Activated CD4-positive, alpha-beta T cell treated with anti-CD3 and anti-CD28 coated beads for 4 hours (primary cell): ENCODE data around the gene P2RX7.
A peak's percentile ranks its signal among the peaks of the same experiment; 100 is the strongest.

Source experiments
- DNase-seq, 2 donors: peaks; one replicate each; pipeline ENCODE4 v3.0.0-alpha.2; 2020

Gene P2RX7

DNA sequence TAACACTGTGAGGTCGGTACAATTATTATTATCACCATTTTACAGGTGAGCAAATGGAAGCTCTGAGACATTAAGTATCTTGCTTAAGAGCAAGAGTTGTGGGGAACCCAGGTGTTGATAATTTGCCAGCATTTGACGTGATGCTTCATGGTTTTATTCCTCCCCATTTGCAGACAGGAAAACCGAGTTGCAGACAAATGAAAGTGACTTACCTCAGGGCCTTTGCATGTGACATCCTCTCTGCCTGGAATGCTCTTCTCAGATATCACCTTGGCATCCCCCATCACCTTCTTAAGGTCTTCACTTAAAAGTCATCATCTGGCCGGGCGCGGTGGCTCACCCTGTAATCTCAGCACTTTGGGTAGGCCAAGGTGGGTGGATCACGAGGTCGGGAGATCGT, 21.0 kb upstream of the P2RX7 start:
- no peak for DNase-seq

DNA sequence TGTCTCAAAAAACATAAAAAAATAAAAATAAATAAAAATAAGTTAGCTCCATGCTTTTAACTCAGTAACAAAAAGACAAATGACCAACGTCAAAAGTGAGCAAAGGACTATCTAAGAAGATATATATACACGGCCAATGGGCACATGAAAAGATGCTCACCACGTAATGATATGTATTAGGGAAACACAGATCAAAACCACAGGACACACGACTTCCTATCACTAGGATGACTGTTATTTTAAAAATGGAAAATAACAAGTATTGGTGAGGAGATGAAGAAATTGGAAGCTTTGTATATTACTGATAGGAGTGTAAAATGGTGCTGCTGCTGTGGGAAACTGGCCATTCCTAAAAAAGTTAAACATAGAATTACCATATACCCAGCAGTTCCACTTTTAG, 20.2 kb upstream of the P2RX7 start:
- DNase-seq: no peak

DNA sequence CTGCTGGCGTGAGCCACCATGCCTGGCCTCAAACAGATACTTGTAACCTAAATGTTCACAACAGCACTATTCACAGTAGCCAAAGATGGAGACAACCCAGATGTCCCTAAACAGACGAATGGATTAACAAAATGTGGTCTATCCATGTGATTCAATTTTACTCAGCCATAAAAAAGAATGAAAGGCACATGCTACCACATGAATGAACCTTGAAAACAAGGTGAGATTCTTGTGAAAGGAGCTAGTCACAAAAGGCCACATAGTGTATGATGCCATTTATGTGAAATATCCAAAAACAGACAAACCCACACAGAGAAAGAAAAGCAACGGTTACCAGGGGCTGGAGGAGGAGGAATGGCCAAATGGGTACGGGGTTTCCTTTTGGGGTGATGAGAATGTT, 19.6 kb upstream of the P2RX7 start:
- DNase-seq: no peak

DNA sequence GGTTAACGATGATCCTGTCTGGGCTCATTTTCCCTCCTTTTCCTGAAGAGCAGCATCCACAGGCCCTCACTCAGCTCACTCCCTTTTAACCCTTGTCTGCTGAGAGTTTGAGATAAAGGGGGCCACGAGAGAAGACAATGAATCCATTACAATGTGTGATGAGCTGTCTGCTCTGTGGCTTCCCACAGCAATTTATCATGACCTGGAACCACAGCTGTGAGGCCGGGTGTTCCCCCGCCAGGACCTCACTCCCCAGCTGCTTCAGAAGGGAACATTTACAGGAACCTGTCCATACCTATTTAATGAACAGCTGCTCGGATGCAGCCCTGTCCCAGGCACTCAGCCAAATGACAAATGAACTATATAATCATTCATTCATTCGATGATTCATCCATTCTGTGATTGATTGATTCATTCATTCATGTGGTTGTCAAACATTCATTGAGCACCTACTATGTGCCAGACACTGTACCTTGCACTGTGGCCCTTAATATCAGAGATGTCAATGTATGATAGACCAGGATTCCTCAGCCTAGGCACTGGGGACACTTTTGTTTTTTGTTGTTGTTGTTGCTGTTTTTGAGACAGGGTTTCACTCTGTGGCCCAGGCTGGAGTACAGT, 18.5 kb upstream of the P2RX7 start:
- DNase-seq: no peak

DNA sequence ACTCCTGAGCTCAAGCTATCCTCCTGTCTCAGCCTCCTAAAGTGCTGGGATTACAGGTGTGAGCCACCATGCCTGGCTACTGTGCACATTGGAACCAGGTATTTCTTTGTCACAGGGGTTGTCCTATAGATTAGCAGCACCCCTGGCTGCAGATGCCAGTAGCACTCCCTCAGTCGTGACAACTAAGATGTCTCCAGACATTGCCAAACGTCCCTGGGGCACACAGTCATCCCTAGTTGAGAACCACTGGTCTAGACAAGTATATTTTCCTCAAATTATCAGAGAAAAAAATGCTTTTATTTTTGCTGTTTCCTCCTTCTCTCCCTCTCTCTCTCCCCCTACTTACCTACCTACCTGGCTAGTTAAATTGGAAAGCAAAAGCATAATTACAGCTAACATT, 17.9 kb upstream of the P2RX7 start:
- DNase-seq: no peak

DNA sequence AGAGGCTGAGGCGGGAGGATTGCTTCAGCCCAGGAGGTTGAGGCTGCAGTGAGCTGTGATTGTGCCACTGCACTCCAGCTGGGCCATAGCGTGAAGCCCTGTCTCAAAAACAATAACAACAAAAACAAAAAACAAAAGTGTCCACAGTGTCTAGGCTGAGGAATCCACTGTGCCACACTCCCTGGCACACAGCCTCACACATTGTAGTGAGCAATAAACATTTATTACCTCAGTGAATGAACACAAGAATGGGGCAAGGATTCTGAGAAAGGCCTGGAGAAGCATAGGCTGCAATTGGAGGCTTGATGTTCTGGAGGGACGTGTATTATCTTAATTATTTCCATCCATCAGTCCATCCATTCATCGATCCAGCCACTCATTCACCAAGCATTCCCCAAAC, 17.1 kb upstream of the P2RX7 start:
- no peak for DNase-seq

DNA sequence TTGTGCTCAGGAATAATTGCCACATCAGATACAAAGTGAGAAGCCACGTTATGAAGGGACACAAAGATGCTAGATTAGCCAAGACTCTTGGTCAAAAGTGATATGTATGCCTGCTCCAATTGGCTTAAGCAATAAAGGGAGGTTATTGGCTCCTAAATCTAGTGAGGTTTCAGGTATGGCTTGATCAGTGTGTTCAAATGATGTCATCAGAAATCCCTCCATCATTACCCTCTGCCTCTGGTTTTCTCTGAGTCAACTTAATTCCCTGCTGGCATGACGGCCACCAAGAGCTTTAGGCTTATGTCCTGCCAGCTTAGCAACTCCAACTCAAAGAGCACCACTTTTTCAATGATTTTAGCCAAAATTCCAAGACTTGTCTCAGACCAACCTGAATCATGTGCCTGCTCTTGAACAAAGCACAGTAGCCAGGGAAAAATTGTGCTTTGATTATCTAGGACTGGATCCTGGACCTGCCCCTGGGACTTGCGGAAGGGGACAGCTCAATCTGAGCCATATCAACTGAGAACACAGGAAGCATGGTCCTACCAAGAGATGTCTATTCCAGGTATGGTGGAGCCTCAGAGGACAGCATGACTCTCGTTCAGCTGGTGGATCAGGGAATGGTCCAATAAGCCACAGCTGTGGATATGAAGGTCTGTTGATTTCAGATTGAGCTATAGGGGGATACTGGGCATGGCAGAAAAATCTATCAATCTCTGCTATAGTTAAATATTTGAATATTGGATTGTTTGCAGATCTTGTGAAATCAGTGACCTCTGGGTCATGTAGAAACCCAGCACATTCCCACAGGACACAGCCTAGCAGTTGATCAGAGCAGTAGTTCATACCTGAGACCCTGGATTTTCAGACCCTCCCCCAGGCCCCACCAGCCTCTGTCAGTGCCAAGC, 16.1 kb upstream of the P2RX7 start:
- no peak for DNase-seq

DNA sequence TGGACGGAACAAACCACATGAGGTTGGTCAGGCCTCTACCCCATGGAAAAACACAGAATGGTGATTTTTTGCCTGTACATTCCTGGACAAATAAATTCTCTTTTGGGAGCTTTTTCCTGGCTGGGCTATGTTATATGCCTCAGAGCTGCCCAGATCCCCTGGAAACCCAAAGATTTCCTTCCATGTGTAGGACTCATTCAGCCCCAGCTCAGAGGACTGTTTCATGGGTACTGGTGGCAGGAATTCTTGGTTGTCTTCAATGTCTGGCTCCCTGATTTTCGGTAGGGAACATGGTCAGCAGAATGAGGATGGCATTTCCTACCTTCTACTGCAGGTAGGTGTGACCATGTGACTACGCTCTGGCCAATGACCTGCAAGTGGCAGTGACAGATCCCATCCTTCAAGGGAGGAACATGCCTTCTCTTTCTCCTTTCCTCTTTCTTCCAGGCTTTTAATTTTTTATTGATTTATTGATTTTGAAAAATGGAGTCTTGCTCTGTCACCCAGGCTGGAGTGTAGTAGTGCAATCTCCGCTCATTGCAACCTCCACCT, 15.4 kb upstream of the P2RX7 start:
- no peak for DNase-seq

DNA sequence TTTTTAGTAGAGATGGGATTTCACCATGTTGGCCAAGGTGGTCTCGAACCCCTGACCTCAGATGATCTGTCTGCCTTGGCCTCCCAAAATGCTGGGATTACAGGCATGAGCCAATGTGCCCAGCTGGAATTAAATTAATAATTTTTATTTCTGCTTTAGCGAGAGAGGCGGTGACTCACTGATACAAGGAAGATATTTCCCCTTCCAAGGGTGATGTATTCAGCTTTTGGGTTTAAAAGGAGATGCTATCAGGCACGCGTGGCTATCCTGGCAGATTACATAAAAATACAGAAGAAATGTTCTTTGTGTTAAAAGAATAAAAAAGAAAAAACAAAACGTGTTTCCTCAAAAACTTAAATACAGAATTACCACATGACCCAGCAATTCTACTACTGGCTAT, 12.4 kb upstream of the P2RX7 start:
- DNase-seq: no peak

DNA sequence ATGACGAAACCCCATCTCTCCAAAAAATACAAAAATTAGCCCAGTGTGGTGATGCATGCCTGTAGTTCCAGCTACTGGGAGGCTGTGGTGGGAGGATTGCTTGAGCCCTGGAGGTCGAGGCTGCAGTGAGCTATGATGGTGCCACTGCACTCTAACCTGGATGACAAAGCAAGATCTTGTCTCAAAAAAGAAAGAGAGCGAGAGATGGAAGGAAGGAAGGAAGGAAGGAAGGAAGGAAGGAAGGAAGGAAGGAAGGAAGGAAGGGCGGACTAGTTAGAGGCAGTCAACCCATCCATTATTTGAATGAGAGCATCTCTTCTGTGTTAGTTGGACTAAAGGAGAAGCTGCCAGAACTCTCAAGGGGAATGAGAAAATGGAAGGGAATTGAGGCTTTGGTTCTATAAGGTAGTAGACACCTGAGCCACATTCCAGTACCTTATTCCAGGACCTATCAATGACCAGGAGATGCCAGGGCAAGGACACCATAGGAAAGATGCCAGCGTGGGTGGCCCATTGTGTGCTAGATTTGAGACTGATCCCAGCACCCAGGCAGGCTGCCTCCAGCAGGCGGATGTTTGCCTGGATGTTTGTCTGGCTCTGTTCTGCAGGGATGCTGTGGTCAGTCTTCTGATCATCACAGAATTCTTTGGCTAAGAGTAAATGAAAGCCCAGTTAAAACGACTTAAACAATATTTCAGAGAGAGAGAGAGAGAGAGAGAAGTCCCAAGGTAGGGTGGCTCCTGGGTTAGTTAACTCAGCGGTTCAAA, 11.5 kb upstream of the P2RX7 start:
- DNase-seq: no peak

DNA sequence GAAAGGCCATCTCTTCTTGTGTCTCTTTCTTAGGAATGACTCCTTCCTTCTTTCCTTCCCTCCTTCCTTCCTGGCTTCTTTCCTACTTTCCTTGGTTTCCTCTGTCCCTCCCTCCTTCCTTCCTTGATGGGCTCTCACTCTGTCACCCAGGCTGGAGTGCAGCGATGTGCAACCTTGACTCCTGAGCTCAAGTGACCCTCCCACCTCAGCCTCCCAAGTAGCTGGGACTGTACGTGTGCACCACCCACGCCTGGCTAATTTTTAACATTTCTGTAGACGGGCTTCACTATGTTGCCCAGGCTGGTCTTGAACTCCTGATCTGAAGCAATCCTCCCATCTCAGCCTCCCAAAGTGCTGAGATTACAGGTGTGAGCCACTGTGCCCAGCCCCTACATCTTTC, 10.9 kb upstream of the P2RX7 start:
- DNase-seq: no peak

DNA sequence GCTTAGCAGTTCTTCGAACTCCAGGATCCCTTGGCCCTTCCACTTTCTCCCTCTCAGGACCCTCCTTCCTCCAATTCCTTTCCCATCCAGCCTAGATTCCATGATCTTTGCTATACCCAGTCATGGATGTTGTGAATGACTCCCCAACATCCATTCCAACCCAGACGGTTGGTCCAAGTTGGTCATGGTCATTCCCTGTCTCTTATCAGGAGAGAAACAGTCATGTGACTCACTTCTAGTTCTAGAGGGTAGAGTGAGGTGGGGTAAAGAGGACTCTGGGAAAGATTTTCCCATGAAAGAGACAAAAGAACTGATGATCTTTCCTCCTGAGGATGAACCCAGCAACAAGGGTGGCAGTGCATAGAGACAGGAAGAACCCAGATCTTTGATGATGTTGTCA, 9.2 kb upstream of the P2RX7 start:
- no peak for DNase-seq

DNA sequence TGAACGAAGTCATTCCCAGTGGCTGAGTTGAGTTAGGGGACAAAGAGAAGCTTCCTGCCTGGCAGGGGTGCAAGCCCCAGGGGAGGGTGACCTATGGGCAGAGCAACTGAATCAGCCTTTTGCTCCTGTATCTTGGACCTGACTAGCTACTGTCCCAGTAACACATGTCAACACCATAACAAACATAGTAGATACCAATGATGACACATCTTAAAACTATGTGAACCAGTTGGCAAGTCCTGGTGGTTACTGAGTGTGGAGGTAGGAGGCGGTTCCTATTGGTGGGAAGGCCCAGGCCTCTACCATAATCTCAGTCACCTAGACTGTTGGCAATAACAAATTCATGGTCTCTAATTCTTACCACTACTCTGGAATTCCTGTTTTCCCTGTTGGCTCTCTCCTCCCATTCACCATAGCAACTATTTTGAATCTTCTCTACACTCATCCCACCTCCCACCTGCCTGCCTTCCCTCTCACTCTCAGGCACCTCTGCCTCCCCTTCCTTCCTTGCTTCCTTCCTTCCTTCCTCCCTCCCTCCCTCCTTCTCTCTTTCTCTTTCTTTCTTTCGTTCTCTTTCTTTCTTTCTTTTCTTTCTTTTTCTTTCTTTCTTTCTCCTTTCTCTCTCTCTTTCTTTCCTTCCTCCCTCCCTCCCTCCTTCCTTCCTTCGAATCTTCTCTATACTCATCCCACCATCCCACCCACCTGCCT, 8.1 kb upstream of the P2RX7 start:
- no peak for DNase-seq

DNA sequence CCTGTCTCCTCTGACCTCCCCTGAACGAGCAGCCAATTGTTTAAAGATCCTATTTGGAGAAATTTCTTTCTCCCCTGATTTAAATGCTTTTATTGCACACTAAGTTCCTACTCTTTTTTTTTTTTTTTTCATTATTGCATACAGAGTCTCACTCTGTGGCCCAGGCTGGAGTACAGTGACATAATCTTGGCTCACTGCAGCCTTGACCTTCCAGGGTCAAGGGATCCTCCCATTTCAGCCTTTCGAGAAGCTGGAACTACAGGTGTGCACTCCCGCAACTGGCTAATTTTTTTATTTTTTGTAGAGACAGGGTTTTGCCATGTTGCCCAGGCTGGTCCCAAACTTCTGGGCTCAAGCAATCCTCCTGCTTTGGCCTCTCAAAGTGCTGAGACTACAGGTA, 5.2 kb upstream of the P2RX7 start:
- no peak for DNase-seq

DNA sequence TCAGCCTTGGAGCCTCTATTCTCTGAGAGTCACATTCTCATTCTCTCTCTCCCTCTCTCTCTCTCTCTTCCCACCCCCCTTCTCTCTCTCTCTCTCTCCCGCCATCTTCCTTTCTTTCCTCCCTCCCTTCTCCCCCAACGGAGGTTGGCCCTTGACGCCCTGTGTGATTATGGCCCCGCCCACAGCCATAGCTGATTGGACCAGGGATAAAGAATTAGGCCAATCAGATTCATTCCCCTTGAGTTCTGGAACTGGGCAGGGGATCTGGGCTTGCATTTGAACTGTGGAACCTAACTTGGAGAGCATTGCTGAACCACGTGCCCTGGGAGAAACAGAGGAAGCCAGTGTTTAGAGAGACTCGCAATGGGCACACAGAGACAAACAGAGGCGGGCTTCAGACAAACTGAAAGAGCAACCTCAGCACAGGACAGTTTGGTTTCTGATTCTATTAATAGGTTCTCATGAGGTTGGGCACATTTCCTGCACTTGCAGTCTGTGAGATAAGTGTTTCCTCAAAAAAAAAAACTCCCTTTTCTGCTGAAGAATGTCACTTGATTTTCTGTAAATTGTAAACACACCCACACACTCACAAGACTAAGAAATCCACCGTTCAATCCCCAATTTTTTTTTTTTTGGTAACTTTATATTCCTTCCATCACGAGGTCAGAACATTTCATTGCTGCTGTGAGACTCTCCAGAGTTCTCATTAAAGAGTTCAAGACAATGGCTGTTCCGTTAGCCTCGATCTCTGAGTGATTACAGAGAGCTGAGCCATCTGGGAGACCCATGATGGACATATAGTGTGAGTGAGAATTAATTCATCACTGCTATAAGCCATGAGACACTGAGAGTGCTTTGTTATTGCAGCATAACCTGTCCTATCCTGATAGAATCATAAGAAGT, 3.5 kb upstream of the P2RX7 start:
- peak; percentile 84 to 88 for DNase-seq

DNA sequence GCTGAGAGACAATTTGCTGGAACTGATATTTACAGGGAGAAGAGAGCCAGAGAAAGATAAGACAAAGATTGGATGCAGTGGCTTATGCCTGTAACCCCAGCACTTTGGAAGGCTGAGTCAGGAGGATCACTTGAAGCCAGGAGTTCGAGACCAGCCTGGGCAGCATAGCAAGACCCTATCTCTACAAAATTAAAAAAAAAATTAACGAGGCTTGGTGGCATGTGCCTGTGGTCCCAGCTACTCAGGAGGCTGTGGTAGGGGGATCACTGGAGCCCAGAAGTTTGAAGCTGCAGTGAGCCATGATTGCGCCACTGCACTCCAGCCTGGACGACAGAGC, 2.9 kb upstream of the P2RX7 start:
- no peak for DNase-seq

DNA sequence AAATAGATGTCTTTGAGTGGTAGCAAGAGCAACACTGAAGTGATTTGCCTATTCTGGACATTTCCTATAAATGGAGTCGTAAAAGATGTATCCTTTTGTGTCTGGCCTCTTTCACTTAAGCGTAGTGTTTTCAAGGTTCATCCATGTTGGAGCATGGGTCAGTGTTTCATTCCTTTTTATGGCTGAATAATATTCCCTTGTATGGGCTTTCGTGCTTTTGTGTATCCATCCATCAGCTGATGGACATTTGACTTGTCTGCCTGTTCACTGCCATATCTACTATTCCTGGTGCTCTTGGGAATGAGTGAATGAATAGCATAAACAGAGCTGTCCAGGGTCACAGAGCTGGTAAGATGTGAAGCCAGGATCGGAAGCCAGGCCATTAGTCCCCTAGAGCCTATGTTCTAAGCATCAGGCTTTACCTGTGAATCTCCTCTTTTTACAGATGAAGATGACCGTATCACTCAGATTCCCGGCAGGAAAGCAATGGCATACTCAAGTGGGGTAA, 1.8 kb upstream of the P2RX7 start:
- DNase-seq: no peak

DNA sequence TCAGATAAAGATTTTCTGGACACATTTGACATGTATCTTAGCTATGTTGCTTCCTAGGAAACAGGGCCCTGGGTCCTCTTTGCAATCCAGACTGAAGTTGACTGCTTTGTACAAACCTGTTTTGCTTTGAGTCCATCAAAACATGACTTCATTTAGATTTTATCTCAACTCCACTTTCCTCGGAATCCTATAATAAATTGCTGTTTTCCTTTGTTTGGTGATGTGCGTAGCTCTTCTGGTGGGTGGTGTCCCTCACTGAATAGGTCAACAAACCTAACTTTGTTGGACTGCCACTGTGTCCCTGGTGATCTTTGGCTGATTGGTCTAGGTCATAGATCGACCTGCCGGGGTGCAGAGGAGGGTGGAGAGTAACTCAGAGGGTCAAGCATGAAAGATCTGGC, 735 bp upstream of the P2RX7 start:
- DNase-seq: no peak

DNA sequence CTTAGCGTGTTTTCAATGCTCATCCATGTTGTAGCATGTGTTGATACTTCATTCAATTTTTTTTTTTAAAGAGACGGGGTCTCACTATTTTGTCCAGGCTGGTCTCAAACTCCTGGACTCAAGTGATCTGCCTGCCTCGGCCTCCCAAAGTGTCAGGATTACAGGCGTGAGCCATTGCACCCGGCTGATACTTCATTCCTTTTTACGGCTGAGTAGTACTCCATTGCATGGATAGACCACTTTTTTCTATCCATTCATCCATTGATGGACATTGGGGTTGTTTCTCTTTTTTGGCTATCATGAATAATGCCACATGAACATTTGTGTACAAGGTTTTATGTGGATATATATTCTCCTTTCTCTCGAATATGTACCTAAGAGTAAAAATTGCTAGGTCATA, 1.2 kb downstream of the P2RX7 start:
- no peak for DNase-seq

DNA sequence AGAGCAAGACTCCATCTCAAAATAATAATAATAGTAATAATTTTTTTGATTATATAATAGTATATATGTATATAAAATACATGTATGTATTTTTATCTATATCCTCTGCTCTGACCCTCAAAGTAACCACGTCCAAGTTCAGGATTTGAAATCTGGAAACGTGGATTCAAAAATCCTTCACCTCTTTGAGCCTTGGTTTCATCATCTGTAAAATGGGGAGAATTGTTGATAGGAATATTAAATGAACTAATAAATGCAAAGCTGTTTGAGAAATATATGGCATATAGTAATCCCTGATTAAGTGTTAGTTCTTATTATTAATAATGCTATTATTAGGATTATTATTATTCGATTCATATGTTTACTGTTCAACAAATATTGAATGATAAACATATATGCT, 2.6 kb downstream of the P2RX7 start:
- DNase-seq: no peak

DNA sequence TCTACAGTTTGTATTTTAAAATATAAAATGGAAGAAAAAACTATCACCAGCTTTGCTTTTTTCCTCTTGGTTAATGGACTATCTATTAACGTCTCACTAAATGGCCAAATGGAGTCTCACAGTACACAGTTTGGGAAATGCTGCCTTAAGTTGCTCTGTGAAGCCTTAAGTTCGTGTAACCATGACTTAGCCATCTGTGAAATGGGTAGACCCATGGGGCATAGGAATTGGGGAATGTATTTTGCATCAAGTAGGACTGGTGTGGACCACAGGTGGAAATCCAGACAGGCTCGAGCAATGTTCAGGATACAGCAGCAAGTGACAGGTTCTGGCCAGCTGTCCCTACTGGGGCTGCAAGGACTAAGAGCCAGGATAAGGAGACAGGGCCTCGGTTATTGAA, 4.8 kb downstream of the P2RX7 start:
- DNase-seq: no peak

DNA sequence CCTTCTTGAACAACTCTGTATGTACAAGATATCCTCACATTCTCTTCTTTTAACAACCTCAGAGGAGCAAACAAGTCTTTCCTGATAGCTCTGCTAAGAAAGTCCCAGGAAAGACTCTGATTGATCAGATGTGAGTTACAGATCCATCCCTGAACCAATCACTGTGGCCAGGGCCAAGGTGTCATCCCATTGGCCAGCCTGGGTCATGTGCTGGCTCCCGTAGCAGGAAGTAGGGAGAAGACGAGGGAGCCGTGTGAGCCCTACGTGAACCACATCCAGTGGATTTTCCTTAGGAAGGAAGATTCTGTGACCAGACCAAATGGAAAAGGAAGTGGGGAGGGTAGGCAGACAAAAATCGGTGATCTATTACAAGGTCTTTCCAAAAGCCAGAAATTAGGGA, 5.6 kb downstream of the P2RX7 start:
- no peak for DNase-seq
